ENCODE data around the gene NFKB1.

Gene NFKB1

DNA sequence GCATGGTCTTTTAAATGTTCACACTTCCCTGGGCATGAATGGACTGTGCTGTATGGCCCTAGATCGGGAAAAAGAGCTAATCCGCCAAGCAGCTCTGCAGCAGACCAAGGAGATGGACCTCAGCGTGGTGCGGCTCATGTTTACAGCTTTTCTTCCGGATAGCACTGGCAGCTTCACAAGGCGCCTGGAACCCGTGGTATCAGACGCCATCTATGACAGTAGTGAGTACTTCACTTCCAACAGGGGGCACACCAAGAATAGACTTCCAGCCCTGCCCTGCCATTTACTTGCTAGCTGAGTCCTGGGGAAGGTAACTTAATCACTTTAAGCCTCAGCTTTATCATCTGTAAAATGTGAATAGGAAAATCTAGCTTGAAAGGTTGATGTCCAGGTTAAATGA is 77.7 kb downstream of the NFKB1 start:
- H3K4me3 ChIP-seq (replicated peaks; ENCODE audit: low read depth, low read length): no peak overlapping the region
- TF ChIP-seq, protein P1, sequence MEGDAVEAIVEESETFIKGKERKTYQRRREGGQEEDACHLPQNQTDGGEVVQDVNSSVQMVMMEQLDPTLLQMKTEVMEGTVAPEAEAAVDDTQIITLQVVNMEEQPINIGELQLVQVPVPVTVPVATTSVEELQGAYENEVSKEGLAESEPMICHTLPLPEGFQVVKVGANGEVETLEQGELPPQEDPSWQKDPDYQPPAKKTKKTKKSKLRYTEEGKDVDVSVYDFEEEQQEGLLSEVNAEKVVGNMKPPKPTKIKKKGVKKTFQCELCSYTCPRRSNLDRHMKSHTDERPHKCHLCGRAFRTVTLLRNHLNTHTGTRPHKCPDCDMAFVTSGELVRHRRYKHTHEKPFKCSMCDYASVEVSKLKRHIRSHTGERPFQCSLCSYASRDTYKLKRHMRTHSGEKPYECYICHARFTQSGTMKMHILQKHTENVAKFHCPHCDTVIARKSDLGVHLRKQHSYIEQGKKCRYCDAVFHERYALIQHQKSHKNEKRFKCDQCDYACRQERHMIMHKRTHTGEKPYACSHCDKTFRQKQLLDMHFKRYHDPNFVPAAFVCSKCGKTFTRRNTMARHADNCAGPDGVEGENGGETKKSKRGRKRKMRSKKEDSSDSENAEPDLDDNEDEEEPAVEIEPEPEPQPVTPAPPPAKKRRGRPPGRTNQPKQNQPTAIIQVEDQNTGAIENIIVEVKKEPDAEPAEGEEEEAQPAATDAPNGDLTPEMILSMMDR (IDR thresholded peaks at IDR 0.05; ENCODE audit: low read length, missing control alignments): no peak
- DNase-seq (ENCODE audit: low read depth): no peak

DNA sequence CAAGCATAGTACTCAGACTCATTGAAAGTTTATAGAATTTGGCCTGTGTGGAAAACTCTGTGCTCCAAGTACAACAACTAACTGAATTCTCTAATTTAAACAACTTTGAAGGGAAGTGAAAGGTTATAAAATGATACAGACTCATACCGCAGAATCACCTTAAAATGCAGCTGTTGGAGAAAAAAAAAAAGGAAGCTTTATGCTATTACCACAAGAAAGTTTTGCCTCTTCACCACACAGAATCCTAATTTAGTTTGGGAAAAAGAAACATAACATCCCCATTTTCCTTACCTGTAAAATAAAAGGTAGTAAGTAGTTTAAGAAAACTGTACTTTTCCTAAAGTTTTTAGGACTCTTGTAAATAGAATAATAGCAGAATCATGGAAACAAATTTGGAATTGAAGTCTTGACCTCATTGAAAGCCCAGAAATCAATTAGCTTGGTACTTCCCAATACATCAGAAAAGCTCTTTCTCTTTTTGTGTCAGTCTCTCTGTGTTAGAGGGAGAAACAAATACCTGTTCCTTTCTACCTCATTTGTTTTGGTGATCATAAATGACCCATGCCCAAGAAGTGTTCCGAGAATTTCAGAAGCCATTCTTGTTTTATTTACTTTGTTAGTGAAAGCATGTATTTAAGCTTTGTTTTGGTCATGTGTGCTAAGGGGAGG is 78.8 kb downstream of the NFKB1 start:
- TF ChIP-seq, protein P1 (IDR thresholded peaks at IDR 0.05; ENCODE audit: low read length, missing control alignments): no peak
- no peak overlapping the region for H3K4me3 ChIP-seq (replicated peaks; ENCODE audit: low read depth, low read length)
- DNase-seq (ENCODE audit: low read depth): no peak

DNA sequence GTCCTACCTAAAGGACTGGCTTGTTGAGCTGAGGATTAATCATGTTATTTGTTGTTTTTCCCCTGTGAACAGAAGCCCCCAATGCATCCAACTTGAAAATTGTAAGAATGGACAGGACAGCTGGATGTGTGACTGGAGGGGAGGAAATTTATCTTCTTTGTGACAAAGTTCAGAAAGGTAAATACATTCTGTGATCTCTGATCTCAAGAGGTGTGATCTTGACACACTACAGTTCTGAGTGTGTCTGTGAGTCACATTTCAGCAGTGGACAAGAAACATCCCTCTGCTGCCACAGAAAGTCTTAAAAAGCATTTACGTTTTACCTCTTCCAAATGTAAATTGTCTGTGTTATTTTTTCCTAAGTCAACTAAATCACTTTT is 79.3 kb downstream of the NFKB1 start:
- no peak overlapping the region for H3K4me3 ChIP-seq (replicated peaks; ENCODE audit: low read depth, low read length)
- TF ChIP-seq, protein P1 (IDR thresholded peaks at IDR 0.05; ENCODE audit: low read length, missing control alignments): no peak
- no peak for DNase-seq (ENCODE audit: low read depth)

DNA sequence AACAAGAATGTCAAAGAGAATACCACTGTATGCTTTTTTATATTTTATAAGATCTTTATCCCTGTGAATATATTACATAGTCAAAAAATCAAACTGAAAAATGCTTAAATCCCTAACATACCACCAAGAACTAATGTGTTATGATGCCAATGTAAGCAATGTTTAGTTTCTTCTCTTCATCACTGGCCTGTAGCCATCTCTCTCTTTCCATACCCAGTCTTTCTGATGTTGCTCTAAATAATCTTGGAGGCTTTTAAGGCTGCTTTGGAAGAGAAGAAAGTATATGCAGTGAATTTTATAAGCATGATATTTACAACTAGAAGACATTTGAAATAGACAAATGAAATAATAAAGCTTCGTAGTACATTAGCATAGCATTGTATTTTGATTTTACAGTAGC is 82.9 kb downstream of the NFKB1 start:
- no peak overlapping the region for H3K4me3 ChIP-seq (replicated peaks; ENCODE audit: low read depth, low read length)
- TF ChIP-seq, protein P1 (IDR thresholded peaks at IDR 0.05; ENCODE audit: low read length, missing control alignments): no peak
- no peak for DNase-seq (ENCODE audit: low read depth)

DNA sequence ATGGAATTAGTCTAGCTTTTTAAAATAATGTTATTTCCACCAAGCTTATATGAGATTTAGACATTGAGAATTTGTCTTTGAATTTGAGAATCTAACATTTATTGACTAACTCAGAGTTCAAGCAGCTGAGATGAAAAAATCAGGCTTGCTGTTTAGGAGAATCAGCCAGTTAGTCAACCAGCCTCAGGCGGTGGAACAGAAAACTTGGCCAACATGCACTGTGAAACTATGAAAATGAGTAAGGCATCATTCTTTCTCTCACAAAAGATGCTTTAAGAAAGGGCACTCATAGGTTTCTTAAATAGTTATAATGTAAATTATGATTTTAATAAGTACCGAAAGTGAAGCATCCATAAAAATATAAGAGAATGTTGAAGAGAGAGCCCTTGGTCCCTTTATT is 84.2 kb downstream of the NFKB1 start:
- no peak for DNase-seq (ENCODE audit: low read depth)
- TF ChIP-seq, protein P1 (IDR thresholded peaks at IDR 0.05; ENCODE audit: low read length, missing control alignments): no peak

DNA sequence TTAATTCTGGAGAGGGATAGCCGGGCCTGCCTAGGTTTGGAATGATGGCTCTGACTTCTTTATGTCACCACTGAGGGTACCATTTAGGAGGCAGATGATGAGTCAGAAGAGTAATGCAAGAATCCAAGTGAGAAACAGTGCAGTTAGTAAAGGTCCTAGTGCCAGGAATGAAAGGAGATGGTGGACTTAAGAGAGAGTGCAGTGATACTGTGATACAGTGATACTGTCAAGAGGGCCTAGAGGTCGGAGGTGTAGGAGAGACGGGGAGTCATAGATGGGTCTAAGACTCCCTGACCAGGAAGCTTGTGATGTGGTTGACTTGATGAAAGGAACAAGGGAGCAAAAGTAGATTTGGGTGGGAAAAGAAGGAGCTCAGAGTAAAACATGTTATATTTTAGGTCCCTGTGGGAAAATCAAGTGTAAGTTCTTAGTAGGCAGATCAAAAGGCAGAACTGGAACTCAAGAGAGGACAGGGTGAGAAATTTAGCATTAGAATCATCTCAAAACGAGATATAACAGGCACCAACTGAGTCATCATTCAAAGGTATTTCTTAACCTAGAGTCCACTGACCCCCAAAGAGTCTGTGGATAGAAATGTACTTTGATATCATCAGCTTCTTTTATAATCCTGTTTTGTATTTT is 85.0 kb downstream of the NFKB1 start:
- TF ChIP-seq, protein P1 (IDR thresholded peaks at IDR 0.05; ENCODE audit: low read length, missing control alignments): no peak
- no peak overlapping the region for H3K4me3 ChIP-seq (replicated peaks; ENCODE audit: low read depth, low read length)
- no peak for DNase-seq (ENCODE audit: low read depth)

More for the DNA sequence above, 84.2 kb downstream of the NFKB1 start:
- no peak overlapping the region for H3K4me3 ChIP-seq (replicated peaks; ENCODE audit: low read depth, low read length)

DNA sequence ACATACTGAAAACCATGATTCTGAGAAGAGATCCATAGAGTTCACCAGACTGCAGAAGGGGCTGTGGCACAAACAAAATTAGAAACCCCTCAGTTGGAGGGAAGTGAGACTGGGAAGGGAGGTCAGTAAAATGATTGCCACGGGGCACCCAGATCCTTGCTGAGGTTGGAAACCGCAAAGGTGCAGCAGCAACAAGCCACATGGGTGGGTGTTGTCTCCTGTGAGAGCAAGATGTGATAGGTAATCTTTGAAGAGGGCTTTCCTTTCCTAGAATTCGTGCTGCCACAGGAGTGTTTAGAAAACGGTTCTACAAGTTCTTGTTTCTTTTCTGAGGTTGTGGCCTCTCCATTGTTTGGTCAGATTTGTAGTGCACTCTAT is 85.5 kb downstream of the NFKB1 start:
- no peak for DNase-seq (ENCODE audit: low read depth)
- no peak overlapping the region for H3K4me3 ChIP-seq (replicated peaks; ENCODE audit: low read depth, low read length)
- TF ChIP-seq, protein P1 (IDR thresholded peaks at IDR 0.05; ENCODE audit: low read length, missing control alignments): no peak

Data from fibroblast of pulmonary artery (primary cell).